HG03108 (cell line): ENCODE results near the gene IRX2.

Experiments used
- ATAC-seq: cut with Tn5 transposase; IDR thresholded peaks from one replicate; pipeline ENCODE4 v1.9.1; 2021; ENCODE audit warnings: moderate library complexity; ENCODE audit not compliant: unreplicated experiment

IRX2 gene

GRCh38 chr5:2756211-2757152, 5.0 kb upstream of the IRX2 start:
- ATAC-seq = no peak

DNA sequence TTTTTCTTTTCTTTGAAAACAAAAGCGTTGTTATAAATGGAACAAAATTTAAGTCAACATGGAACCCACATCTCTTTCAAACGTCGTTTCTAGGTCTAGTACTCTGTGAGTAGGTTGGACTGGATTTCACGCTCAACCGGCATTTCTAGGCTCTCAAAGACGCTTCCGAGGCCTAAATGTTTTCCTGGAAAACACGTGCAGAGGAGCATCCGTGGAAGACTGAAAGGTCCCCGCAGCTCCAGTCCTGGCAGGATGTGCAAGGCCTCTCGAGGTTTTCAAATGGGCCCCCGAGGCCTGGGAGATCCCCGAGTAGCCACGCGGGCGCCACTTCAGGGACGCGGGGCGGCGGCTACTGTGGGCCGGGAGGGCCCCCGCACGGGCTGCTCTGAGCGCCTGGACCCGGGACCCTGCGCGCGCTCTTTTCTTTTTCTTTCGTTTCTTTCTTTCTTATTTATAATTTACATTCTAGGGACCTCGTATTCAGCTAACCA, 4.2 kb upstream of the IRX2 start:
- ATAC-seq = no peak

DNA sequence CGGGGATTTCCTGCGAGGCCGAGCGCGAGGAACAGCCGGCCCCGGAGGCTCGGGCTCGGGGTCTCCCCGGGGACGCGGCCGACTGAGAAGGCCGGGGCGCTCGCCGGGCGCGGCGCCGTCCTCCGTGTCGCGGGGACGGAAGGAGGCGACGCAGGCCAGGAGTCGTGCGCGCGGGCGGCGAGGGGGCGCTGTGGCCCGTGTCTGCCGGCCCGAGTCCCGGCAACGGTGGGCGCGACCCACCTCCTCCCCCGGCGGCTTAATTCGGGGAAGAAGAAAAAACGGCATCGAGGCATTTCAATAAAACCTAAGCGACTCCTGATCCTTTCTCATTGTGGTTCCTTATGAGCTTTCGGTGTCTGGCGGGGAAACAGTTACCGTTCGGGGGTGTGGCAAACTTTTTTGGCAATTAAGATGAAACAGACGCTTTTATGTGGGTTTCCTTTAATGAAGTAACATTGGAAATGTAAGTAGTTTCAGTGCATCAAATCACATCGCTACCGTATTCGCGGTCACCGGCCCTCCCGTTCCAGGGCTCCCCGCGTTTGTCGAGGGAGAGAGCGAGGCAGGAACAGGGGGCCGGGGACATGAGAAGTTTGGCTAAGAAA, 3.7 kb upstream of the IRX2 start:
- no peak for ATAC-seq

DNA sequence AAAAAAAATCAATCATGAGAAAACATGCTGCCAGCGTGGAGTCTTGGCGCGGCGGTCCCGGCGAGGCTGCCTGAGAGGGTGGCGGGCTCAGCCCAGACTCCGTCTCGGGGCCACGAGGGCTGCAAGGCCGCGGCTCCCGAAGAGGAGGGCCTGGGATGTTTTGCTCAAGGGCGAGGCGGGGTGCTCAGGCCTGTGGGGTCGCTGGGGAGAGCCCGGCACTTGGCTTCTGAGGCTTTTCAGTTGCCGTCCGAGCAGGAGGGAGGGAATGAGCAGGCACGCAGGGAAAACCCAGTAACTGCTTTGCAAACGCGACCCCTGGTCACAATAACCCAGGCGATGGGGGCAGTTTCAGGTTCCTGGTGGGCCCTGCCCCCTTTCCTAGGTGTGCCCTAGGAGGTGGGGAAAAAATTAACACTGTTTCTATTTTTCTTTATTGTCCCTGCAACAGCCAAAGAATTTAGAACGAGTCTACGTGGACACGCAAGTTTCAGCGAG, 3.2 kb upstream of the IRX2 start:
- no peak for ATAC-seq

DNA sequence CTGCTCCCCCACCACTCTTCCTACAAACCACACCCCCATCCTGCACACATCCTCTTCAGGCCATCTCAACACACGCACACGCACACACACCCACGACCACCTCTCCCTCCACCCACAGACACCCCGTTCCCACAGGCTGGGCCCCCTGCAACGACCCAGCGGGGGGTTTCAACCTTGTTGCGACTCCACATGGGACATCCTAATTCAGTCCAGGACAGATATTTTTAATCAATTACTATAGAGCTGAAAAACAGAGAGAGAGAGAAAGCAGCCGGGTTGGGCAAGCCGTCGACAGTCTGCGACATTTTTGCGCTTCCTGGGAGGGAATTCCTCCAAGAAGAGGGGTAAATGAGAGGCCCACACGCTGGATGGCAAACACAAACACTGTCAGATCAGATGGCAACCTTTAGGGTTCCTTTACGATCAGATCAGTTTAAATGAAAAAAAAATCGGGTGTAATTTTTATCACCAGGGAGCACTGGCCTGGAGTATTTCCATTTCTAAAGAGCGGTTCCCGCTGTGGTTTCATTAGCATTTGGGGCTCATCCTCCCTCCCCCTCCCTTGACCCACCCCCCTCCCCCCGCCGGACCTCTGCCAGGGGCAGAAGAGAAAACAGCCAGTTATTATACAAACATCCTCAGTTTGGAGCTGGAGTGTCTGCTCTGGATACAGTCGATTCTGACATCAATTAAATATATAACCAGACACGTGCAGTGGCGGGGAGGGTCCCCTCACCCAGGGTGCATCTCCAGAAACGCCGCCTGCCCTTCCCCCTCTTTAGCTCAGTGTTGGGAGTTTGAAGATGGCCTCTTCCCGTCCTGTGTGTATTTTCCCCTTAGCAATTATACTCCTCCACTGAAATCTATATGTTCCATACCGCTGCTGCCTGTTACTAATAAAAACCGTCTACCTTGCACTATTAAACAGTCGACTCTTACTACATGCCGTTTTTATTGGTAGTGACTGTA, 2.3 kb upstream of the IRX2 start:
- ATAC-seq = no peak

- no peak for ATAC-seq
Measured at GRCh38 chr5:2752821-2753439, 1.5 kb upstream of the IRX2 start.

DNA sequence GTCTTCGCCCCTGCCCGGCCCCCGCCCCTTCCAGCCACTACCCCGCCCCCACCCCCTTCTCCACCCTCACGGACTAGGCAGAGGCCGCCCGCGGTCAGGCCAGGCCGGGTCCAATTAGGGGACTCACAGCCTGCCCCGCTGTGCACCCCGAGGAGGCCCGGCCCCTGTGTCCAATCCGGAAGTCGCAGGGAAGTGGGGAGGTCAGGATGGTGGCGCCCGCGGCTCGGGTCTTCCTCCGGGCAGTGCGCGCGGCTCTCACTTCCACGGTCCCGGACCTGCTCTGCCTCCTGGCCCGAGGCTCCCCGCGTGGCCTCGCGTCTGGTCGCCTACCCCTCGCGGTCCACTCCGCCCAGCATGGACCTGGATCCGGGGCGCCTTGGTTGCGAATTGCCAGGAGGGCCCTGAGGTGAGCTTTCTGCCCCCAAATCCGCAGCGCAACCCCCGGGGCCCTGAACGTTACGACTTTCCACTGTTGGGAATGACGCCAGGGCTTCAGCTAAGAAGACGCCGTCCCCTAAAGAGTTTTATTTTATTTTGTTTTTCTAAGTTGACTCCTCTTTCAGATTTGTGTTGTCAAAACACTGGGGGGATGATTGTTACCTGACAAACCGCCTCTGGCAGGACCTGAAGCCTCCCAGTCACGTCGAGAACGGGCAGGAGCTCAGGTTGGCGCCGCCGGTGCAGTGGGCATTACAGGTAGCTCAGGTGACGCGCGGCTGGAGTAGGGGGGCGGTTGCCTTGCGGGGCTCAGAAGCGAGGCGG, 763 bp upstream of the IRX2 start:
- no peak for ATAC-seq

DNA sequence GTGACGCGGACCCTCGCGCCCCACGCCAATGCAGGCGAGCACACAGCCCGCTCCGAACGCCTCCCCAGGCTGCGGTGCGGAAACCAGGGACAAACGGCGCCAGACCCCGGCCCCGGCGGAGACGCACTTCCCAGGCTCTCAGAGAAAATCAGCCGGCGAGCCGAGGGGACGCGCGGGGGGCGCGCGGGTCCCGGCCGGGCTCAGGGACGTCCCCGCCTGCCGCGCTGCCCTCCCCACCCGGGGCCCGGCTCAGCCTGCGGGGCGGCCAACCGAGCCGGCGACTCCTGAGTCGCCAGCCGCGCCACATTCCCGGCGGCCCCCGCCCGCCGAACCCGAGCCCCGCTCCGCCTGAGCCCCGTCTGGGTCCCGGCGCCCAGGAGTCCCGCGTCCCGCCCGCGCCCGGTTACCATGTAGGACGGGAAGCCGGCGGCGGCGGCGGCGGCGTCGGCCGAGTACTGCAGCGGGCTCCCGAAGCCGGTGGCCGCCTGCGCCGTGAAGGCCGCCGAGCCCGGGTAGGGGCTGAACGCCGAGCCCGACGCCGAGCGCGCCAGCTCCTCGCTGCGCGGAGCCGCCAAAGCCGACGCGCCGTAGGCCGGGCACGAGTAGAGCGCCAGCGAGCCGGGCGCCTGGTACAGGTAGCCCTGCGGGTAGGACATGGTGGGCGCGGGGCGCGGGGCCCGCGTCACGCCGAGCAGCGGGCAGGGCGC, 566 bp downstream of the IRX2 start:
- ATAC-seq = no peak

DNA sequence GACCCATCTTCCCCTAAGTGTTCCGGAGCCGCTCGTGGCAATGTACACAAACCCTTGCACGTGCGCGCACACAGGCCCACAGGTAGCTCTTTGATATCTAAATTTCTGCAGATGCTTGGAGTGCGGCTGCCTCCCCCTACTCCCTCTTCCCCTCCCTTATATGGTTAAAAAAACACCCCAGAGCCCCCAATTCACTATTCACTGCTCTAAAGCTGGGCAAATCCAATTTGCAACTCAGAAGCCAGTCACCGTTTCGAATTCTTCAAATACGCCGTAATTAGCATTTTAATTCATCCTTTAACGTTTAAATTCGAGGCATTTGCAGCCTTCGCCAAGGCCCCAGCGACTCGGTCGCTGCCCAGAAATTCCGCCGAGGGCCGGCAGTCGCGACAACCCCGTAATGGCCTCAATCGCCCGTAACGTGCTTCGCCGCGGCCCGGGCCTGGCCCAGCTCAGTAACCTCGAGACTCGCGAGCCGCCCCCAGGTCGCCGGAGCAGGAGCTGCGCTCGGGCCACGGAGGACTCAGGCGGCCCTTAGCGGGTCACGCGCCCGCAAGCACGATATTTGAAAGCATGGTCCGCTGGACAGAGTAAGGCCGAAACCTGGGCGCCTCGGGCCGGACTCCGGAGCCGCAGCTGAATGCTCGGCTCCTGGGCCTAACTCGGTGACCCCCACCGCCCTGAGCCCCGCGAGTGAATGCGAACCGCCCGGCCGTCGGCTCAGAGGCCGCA, 1.3 kb downstream of the IRX2 start:
- no peak for ATAC-seq

GRCh38 chr5:2749514-2750025, 1.9 kb downstream of the IRX2 start:
- no peak for ATAC-seq

- ATAC-seq = no peak
Measured at GRCh38 chr5:2748861-2749513, 2.5 kb downstream of the IRX2 start.

- no peak for ATAC-seq
Measured at GRCh38 chr5:2748179-2748860, 3.2 kb downstream of the IRX2 start.

GRCh38 chr5:2747363-2748162, 3.9 kb downstream of the IRX2 start:
- no peak for ATAC-seq

GRCh38 chr5:2746561-2747032, 4.9 kb downstream of the IRX2 start:
- ATAC-seq = no peak

- ATAC-seq = no peak
Measured at GRCh38 chr5:2744485-2744884, 7.0 kb downstream of the IRX2 start.
